ENCODE measurements around the gene INO80C.

INO80C gene

DNA sequence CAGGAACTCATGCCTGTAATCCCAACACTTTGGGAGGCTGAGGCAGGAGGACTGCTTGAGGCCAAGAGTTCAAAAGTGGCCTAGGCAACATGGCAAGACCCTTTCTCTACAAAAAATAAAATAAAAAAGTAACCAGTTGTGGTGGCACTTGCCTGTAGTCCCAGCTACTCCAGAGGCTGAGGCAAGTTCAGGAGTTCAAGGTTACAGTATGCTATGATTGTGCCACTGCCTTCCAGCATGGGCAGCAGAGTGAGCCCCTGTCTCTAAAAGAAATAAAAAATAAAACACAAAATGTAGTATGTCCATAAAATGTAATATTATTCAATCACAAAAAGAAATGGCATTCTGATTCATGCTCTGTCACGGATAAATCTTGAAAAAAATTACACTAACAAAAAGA is 11.9 kb downstream of the INO80C start:
- no peak for DNase-seq

DNA sequence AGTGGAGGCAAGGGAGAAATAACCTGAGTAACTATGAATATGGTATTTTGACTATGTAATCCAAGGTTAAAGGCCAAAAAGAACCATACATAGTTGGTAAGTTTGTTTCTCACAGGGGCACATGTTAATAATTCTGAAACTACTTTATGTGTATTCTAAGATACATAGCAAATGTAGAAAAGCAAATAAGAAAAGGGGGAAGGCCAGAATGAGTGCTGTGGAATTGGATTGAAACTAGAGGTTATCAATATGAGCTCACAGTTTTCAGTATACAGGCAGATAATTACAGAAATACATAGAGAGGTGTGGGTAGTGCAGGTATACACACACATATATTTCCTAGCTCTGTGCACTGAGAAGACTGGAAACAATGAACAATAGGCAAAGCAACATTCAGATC is 13.7 kb downstream of the INO80C start:
- DNase-seq: no peak

DNA sequence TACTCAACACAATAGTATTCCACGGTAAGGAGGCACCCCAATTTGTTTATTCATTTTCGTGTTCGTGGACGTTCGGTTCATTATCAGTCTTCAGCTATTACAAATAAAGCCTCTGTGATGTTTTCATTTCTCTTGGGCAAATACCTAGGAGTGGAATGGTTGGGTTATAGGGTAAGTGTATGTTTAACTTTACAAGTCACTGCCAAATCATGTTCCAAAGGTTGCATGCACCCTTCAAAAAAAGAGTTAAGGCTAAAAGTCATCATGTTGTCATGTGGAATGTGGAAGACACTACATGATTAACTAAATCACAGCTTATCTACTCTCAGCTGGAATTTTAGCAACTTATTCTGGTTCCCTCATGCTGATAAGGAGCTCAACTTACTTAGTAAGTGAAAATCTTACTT is 15.8 kb downstream of the INO80C start:
- no peak for DNase-seq

DNA sequence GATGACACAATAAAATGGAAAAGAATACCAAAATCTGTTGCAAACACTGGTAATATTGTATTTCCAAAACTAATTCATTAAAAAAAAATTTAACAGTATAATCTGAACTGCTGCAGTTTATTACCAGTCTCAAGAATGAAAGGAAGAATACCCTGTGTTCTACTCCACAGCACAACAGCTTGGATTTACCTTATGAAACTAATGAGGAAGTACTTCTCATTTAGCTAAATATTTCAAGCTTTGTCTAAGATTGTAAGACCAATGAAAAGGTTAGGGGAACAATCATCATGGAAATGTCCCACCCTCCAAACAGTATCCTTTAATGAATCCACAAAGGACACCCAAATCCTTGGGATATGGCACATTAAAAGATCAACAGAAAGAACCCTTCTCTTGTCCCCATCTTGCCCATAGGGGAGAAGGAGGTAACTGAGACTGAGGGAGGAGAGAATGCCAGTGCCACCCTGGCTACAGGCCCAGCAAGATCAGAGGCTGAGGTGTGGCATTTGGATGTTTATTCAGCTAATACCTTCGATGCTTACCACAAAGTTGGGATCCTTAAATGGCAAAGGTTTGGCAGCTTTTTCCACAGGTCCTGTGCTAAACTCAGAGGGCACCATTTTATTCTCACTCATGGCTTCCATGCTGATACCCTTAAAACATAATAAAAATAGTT is 17.7 kb downstream of the INO80C start:
- no peak for DNase-seq

DNA sequence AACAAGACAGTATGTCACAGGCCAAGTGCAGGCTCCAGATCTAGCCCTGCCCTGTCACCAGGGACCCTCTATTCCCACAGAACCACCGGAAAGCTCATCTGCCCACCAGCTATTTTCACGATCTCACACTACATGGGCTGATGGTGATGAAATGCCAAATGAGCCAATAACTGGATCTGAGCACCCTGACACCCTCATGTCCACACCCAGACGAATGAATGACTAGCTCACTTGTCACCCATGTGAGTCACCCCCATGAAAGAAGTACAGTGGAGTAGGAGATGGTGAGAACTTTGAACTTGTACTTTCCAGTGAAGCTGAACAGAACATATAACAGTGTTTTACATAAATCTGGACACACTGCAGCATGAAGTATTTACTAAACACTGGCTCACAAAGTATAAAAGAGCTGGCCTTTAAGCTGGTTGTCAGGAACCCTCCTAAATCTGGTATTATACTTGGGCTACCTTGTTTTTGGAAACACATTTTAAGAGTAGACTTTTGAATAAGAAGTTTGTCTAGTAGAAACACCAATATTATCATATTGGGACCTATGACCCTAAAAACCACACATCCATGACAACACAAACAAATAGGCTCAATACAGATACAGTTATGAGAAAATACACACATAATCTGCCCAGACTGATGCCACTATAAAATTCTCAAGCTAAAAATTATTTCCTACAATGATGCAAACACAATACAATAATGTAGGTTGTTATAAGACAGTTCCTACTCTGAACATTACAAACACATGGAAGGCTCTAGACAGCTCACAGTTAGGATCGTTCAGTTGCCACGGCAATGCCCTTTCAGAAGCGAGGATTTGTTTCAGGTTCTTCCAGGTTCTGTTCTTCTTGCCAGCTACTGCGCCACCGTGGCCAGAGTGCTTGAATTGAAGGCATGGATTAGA is 19.0 kb downstream of the INO80C start:
- DNase-seq: no peak

DNA sequence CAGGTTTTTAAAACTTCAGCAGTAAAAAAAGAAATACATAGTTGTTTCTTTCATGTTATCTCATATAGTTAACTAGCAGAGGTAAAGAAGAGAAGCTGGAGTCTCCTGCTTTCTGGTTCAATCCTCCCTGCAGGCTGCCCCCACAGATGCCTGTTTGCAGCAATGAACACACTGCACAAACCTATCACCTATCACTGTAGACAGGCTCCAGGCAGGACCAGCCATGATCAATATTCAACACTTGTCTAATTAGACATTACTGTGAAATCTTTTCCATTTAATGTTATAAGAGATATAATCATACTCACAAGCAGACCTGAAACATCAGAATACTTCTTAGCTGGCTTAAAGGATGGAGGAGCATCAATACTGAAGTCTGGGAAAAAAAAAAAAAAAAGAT is 19.8 kb downstream of the INO80C start:
- DNase-seq: no peak

DNA sequence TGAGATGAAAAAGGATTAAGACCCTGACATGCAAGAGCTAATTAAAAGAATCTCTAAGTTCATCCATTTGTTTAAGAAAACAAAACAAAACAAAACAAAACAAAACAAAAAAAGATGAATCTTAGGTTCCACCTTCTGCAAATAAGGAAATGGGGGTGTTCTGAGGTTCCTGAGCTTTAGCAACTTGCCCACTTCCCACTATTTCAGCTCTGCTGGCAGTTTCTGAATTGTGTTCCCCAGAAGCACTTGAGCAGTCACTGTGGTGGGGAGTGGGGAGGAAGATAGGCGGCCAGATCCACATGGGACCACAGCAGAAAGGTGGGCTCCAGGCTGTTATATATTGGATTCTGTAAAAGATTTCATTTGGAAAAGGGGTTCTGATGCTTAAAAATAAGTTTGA is 20.3 kb downstream of the INO80C start:
- DNase-seq: no peak

DNA sequence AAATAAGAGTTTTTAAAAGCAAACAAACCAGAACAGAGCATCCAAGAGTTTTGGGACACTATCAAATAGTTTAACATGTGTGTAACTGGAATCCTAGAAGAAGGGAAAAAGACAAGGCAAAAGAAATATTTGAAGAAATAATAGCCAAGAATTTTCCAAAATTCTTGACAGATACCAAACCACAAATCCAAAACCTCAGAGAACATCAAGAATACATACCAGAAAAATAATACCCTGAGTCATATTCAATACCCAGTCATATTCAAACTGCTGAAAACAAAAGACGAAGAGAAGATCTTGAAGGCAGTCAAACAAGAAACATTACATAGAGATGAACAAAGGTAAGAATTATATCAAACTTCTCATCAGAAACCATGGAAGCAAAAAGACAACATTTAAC is 22.9 kb downstream of the INO80C start:
- DNase-seq: no peak

DNA sequence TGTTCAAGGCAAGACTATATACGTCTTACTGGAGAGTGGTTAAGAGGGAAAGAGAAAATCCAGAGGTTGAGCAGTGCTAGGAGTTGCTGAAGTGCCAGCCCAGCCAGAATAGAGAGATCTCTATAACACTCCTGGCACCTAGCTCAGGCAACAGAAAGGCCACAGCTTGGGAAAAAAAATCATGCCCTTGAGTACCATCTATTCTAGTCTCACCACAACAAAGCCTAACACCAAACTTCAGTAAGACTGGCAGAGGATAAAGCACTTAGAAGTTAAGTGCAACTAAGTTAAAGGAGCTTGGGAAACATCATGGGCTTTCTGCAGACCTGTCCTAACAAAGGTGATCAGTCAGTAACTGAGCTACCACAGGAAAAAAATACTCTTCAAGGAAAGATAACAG is 24.2 kb downstream of the INO80C start:
- DNase-seq: no peak

DNA sequence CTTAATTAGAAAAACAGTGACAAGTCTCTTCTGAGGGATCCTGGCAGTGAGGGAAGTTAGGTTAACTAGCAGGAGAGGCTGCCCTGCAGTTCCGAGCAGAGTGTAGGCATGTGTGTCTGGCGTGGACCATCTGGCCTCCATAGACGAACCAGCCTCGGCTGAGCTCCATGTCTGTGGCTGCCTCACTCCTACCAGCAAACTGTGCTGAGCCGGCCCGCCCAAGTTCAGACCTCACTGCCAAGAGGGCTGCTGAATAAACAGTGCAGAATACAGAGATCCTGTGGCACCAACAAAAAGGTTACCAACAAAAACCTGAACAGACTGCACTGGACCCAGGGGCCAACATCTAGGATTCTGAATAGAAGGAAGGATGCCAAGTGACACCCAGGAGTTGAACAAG is 27.3 kb downstream of the INO80C start:
- no peak for DNase-seq

DNA sequence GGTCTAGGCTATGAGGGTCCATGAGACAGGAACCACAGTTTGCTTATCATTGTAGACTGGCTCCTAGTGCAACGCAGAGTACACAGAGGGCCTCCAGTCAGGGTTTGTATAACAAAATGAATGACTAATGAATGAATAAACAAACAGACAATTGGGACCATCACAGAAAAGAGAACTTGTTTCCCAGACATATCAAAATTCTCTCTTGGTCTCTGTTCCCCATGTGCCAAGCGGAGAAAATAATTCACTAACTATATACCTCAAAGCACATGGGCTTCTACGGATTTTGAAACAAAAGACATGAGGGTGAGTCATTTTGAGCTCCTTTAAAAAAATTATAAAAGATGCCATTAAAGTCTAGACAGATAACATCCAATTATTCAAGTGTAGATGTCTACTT is 28.0 kb downstream of the INO80C start:
- no peak for DNase-seq

DNA sequence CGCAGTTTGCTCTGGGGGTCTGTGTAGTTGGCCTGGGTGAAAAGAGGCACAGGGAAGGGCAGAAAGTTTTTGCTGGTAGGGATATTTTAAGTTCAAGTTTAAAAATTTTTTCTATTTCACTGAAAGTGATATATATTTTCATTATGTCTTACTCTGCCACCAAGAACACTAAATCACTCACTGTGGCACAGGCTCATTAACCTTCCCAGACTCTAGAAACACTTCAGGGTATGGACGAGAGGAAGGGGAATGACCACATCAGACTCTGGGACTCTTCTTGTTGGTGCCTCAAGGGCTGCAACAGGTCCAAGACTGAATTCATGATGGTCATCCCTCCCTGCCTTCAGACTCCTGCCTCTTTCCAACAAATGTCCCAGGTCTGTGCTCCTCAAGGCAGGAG is 29.0 kb downstream of the INO80C start:
- DNase-seq: no peak

DNA sequence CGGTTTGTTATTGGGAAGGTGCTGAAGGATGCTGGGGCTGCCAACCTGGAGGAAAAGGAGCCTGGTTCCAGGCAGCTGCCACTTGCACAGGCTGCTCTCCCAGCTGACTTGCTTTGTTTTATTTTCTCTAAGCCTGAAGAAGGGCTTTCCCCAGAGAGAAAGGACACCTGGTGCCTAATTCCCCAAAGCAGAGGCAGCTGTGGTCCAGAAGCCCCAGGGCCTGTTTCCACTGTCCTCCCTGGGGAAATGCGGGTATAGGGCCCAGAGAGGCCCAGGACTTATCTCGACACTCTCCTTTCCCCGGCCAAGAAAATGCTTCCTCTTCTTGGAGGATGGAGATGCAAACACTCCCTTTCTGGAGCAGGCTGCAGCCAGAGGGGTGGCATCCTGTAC is 30.1 kb downstream of the INO80C start:
- DNase-seq: no peak

DNA sequence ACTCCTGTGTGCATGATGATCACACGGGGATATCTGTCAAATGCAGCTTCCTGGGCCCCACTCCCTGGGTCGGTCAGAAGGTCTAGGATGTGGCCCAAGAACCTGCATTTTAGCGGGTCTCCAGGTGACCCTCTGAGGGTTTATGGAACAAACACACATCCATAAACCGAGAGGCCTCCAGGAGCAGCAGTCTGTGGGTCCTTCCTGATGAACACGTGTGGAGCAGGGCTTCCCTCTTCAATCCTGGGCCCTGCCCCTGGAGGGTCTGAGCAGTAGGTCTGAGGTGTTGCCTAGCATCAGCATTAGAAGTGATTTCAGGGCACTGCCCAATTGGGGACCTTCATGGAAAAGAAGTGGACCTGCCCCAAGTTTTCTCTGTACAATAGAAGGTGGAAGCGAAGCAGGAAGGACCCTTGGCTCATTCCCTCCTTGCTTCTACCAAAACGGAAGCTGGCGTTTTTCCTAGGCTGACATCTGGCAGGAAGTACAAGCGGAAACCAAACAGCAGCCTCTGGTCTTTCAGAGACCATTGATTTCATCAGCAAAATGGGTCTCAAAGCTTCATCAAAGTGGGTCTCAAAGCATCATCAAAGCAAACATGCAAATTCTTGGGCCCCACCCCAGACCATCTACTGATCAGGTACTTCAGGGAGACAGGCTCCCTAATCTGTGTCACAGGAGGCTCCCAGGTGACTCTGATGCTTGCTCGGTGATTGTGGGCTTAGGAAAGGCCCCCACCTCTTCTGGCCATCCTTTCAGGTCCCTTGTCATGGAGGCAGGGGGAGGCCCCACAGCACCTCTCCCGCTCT is 30.7 kb downstream of the INO80C start:
- no peak for DNase-seq

DNA sequence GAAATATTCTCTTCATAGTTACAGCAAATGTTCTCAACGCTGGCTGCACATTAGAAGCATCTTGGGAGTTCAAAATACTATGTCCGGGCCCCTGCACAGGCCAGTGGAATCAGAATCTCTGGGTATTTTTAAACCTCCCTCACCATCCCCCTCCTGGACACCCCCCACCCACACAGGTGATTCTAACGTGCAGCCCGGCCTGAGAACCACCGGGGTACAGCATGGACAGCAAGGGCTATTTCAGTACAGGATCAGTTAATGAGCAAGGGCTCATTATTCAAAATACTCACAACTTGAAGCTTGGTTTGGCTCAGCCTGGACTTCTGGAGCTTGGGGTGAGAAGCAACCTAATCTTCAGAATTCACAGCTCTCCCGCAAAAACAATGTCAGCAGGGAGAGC is 31.4 kb downstream of the INO80C start:
- no peak for DNase-seq

DNA sequence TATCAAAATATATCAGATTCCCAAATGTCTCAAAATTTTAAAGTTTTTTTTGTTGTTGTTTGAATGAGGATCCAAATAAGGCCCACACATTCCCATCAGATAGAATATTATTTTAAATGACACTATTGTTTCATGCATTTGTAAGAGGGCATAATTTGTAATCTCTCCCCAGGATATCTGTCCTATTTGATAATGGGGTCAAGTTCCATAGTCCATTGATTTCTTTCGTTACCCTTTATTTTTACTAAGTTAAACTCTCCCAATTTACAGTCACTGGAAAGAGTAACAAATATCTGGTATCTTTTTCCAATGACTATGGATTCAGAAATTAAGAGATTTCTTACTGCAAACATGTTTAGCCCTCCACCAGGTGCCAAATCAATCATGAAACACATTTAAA is 32.4 kb downstream of the INO80C start:
- DNase-seq: no peak

DNA sequence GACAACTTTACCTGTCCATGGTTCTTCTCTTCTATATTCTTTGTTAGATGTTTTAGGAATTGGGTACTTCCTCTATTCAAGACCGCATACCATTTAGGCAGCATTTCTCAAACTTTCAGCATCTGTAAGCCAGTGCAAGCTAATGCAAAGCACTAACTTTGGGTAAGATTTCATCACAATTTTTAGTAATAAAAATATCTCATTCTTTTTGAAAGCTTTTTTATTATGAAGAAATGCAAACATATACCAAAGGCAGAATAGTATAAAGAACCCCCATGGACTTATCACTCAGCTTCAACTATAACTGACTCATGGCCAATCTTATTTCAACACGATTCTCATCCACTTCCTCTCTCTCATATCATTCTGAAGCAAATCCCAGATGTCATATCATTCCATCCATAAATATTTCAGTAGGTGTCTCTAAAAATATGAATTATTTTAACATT is 32.9 kb downstream of the INO80C start:
- no peak for DNase-seq

DNA sequence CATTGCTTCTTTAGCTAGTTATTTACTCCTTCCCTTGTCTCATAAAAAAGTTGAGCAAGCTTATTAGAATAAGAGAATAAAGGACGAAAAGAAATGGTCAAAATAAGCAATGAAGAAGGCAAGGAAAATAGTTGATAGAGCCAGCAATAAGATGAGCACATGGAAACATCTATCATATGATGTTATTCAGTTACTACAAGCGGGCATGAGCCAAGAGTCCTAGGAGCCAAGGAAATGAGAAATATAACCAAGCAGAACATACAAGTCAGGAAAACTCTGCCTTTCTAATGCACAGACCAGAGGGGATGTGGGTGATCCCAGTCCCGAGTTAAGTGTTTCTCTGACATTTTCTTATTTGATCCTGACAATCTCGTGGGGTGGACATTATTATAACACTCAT is 33.9 kb downstream of the INO80C start:
- no peak for DNase-seq

DNA sequence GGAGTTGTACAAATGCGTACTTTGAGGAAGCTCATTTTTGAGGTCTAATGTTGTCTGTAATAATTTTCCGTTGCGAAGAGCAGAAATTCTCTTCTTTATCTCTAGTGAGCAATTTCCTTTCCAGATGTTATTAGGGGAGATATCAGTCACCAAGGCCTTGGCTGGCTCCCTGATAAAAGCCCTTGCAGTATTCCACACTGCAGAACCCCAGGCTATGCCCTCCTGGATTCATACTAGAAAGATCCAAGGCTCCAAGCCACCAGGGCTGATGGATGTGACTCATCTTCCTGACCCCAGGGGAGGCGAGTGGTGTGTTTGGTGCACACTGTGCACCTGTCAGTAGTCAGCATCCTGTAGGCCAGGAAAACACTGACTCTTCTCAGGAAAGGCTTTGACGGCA is 34.7 kb downstream of the INO80C start:
- no peak for DNase-seq

DNA sequence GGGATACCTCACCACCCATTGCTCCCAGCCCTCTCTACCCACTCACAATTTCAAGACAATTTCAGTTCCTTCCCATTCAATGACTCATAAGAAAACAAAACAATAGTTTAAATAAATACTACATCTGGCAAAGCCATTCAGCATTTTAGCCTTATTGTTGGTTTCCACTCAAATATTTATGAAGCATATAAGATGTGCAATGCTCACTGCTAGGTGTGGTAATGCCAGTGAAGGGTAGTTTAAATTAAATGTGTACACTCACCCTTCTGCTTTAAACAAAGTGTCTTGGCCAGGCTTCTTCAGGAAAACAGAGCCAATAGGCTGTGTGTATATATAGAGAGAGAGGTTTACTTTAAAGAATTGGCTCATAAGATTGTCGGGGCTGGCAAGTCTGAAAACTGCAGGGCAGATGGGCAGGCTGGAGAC is 37.0 kb downstream of the INO80C start:
- DNase-seq: no peak

DNA sequence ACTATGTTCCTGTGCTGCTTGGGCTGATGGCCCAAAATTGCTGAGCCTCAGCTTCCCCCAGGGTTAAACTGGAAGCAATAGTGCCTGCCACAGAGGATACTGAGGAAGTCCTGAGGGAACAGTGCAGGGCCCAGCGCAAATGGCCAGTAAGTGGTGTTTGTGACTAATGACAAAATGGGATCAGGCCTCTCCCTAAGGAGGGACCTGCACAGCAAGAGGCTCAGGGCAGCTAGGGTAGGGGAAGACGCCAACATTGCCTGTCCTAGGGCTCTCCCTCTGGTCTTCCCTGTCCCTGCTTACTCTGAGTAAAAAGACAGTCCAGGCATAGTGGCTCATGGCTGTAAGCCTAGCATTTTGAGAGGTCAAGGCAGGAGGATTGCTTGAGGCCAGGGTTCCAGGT is 37.8 kb downstream of the INO80C start:
- no peak for DNase-seq

DNA sequence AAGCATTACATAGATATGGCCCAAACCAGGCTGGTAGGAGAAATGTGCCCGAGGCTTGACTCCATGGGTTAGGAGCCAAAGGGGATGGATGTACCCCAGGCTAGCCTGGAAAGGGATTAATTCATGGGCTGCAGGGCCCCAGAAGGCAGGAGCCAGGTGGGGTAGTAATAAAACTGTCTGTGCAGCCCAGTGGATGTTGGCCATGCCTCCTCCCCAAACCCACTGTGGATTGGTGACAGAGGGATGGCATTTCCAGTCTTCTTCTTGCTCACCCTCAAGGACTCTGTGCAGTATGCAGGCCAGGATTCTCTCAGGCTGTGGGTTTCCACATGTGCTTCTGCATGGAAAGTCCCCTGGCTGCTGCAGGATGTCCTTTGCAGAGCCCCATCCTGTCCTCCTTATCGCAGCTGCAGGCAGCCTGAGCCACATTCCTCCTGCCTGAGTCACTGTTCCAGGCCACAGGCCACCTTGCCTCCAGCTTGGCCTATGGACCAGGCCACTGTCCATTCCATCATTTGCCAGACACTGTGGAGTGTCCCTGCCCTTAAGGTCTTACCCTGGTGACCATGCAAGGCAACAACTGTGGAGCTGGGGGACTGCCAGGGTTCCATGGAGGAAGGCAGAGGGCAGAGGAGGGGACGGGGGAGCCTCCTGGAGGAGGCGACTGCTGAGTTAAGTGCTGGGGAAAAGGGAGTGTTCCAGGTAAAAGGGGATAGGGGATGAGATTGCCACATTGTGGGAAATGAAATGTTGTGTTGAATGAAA is 38.9 kb downstream of the INO80C start:
- DNase-seq: no peak

DNA sequence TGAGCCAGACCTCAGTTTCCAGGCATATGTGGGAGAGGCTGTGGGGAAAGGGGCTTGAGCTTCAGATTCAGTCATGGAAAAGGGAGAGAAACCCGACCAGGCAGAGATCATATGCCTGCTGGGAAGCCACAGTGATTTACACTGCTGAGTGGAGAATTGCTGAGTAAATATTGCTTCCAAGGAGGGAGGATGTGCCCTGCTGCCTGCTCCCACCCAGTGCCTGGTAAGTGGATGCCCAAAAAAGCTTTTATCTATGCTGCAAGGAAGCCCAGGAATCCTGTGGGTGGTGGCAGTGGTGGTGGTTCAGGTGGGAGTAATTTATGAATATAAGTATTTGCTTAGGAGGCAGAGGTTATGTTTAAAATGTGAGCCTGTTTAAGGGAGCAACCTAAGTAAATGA is 39.5 kb downstream of the INO80C start:
- no peak for DNase-seq

All from GOT3 (cell line).